GM19043 (cell line): ENCODE data around the gene SHH.

Experiments
- ATAC-seq: cut with Tn5 transposase; IDR thresholded peaks from one replicate; pipeline ENCODE4 v1.9.1; 2021; ENCODE audit warnings: low read depth; ENCODE audit not compliant: unreplicated experiment

SHH gene

GRCh38 chr7:155795401-155795800 lies 16.9 kb downstream of the SHH start:
- no peak for ATAC-seq

DNA sequence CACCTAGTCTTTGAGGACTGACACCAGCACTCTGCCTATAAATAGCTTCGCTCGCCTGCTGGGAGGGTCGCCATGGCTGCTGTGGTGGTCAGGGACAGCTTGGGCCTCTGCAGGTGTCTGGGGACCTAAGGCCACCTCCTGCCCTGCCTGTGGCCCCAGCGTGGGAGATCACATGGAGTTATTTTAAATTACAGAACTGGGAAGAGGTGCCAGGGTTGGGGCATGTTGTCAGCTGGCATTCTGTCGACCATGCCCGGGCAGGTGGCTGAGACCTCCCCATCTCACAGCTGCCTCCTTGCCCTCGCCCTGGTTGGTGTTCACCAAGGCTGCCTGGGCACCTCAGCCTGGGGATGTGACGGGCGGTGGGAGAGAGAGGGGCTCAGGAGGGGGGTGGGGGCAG lies 18.1 kb downstream of the SHH start:
- ATAC-seq, result no peak

DNA sequence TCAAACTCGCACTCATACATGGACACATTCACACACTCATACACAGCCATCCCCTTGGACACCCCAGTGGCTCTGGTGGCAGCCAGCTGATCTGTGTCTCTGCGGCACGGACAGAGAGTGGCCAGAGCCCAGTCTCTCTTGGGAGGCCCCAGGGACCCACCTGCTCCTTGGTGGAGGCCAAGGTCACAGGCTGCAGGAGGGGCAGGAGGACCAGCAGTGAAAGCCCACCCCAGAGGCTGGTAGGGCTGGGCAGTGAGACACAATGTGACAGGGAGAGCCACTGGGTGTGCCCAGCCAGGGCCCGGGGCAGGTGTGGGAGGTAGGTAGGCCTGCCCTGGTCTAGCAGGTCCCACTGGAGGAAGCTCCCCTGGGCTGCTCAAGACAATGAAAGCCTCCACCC lies 18.5 kb downstream of the SHH start:
- ATAC-seq, result no peak

DNA sequence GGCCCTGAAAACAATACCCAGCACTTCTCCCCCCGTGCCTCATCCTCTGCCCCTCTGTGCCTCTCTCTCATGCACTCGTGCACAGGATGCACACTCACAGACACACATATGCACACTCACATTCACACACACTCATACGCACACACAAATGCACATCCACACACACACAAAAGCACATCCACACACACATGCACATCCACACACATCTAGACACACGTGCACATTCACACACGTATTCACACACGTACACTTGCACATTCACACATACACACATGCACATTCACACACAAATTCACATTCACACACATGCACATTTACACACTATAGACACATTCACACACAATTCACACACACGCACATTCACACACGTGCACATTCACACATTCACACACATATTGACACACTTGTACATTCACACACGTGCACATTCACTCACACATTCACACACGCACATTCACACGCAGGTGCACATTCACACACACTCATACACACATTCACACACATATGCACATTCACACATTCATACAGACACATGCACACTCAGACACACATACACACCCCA lies 19.2 kb downstream of the SHH start:
- ATAC-seq, result no peak

GRCh38 chr7:155792315-155792960 lies 19.8 kb downstream of the SHH start:
- no peak for ATAC-seq

GRCh38 chr7:155791836-155792235 lies 20.4 kb downstream of the SHH start:
- ATAC-seq, result no peak

DNA sequence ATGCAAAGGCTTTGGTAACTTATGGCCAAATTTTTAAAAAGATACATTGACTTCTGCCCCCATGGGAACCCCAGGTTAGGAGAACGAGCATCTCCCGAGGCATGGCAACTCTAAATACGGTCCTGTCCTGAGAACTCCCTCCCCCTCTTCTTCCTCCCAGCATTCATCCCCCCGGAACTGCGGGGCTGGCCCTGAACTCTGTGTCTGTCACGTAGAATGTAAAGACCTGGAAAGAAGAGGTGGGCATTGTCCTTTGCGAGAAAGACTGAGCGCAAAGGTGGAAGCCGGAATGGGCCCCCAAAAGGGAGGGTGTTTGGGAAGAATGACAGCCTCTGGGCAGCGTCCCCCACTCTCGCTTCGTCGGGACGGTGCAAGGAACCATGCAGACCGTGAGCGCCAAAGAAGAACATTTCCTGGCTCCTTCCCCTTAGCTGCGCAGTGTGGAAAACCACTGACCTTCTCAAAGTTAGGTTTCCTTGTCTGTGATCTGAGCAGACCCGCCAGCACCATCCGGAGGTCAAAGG lies 21.0 kb downstream of the SHH start:
- ATAC-seq, result no peak

DNA sequence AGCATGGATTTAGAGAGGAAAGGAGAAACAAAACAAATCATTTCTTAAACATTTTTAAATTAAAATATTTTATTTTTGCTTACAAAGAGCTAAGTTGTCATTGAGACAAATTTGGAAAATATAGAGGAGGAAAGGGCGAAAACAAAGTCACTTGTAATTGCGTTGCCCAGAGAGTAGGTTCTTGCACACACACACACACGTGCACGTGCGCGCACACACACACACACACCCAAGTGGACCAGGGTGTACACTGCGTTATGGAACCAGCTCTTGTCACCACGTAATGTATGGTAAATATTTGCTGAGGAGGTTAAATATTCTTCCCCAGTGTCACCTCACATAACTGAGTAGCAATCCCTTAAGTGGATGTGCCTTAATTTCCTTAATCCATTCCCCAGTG lies 21.6 kb downstream of the SHH start:
- ATAC-seq, result no peak

DNA sequence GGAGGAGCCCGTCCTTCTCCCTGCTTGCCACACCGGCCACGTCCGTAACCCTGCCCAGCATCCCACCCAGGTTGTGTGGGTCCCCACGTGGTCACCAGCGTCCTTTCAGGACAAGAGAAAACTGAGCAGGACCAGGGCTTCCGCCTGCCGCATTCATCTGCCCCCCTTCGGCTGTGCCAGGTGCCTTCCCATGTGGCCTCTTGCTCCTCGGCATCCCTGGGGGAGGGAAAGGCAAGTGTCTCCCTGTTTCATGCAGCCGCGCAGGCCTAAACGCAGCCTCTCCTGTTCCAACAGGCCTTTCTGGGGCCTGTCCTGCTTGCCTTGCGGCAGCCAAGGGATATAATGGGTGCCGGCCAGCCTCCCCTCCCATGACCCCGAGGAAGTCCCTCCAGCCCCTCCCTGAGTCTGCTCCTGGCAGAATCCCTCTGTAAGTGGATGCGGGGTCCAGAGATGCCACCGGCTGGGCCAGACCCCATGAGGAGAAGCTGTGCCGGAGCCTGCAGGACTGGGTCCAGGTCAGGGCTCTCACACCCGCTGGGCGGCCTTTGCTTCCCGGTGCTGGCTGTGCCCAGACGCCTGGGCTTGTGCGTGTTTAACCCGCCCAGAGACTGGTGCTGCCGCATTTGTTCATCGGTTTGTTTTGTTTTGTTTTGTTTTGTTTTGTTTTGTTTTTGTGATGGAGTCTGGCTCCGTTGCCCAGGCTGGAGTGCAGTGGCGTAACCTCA lies 23.1 kb downstream of the SHH start:
- ATAC-seq, result no peak

DNA sequence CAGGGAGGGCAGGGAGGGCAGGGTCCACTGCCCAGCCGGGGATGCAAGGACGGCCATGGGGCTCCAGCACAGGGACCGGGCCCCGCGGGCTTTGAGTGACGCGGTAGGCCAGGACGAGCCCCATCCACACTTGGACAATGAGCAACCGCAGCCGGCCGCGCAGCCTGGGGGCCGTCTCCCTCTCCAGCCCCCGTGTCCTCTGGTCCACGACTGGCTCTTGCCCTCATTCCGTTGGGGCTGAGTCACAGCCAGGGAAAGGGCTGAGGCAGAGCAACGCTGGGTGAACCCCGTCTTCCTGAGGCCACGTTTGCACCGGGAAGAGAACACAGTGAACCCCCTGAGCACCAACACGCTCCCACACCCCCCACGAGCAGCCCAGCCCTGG lies 23.7 kb downstream of the SHH start:
- ATAC-seq, result no peak

GRCh38 chr7:155787171-155787851 lies 25.0 kb downstream of the SHH start:
- ATAC-seq, result no peak

DNA sequence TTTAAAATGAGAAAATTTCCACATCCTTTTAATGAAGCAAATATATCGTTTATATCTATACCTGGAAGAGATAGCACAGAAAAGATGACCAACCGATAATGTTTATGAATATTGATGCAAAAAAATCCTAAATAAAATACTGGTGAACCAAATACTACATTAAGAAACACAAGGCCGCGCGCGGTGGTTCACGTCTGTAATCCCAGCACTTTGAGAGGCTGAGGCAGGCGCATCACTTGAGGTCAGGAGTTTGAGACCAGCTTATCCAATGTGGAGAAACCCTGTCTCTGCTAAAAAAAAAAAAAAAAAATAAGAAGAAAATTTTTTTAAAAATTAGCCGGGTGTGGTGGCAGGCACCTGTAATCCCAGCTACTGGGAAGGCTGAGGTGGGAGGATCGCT lies 25.8 kb downstream of the SHH start:
- ATAC-seq, result no peak

GRCh38 chr7:155785536-155785935 lies 26.7 kb downstream of the SHH start:
- no peak for ATAC-seq

DNA sequence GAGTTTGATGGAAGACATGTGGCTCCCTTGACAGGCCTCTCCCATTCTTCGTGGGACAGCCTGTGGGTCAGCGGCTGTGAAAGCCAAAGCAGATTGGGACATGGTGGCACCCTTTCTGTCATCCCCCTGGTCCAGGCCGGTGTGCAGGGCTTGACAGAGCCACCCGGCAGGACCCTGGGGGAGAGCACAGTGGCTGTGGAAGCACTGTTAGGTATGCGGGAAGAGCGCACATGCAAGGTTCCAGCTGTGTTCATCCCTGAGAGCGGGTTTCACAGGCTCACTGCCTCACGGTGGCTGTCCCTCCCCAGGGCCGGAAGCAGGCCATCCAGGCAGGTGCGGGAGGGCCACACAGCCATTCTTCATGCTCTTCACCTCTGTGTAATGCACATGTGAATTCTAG lies 29.8 kb downstream of the SHH start:
- no peak for ATAC-seq

DNA sequence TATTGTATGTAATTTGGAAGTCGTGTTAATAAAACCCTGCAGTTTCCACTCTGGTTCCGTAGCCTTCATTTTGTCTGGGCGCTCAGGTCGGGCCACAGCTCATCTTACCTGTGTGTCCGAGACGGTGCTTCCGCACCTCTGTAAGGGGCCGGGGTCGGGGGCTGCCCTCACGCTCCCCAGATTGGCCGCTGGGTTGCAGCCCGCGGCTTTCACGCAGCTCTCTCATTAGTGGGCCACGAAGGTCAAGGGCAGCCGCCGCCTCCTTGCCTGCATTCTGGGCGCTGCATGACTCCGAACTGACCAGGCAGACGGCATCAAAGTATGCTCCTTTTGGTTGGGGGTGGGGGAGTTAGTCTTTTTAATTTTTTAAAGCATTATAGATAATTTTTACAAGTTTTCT lies 30.8 kb downstream of the SHH start:
- ATAC-seq, result no peak

GRCh38 chr7:155780884-155781283 lies 31.4 kb downstream of the SHH start:
- ATAC-seq, result no peak

- ATAC-seq, result no peak
Observed at GRCh38 chr7:155778349-155778748, 33.9 kb downstream of the SHH start.

DNA sequence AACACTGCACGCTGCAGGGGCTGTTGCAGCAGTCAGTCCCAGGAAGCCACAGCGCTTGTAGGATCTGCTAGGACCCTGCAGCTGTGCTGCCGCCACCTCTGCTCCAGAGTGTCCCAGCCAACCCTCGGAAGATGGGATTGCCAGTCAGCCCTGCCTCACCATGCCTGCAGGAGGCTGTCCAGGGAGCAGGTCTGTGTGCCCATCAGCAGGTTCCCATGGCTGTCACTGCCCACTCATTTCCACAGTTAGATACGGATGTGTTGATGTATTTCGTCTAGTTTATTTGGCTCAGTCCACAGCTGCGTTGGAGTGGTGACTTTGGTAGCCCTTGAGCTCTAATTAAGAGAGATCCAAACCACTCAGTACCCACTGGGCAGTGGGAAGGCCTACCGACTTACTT lies 35.7 kb downstream of the SHH start:
- ATAC-seq, result no peak

GRCh38 chr7:155775691-155776090 lies 36.6 kb downstream of the SHH start:
- ATAC-seq, result no peak

GRCh38 chr7:155774947-155775346 lies 37.3 kb downstream of the SHH start:
- ATAC-seq, result no peak

GRCh38 chr7:155773531-155773930 lies 38.7 kb downstream of the SHH start:
- ATAC-seq, result no peak
